ENCODE measurements around the gene ATP5F1E. TPM values are rescaled to one million over a fixed set of nuclear protein-coding genes. Genes with fewer than 3 reads are reported as not detected.

The ATP5F1E gene
- total and polyA plus RNA-seq, 10 of the 15 experiments (the other 5 are each of a cell fraction or from before 2014, with no cell fraction given), result 49.0 to 407 (median 117) TPM

DNA sequence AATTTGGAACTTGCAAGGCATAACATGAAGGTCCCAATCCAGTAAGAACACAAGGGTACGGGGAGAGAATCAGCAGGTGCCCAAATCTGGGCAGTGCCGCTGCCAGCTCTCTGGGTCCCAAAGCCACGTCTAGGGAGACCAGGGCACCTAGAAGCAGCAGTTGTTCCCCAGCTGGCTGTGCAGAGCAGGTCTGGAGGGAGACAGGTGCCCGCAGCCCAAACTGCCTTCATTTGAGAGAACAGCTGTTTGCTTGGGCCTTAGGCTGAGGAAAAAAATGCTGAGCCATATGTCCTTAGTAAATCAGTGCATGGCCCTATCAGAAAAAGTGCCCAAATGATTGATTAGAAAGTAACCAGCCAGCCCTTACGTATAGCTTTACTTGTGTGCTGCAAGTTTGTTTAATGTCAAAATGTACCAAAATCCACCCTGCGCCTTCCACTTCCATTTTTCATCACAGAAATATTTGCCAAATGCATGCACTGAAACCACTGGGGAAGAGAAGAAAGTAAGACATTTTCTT lies 19.6 kb upstream of the ATP5F1E start:
- Histone ChIP-seq H3K27me3 (replicated peaks in 1 of 2; ENCODE audit: control insufficient read depth in 2 of 2, insufficient read depth in 2 of 2, low read length in 1 of 2) (peaks cover 0 to 8% of the 10 kb centered on the region in 2 experiments; a peak in 2 of 4 replicates), H4K20me1 (ENCODE audit: control insufficient read depth, insufficient read depth) (no peaks in the 10 kb centered on the region), H3K27ac (ENCODE audit: control insufficient read depth, insufficient read depth) (no peak overlapping the region), H3K4me3 (no peak overlapping the region), H3K9ac (ENCODE audit: control insufficient read depth, insufficient read depth, low read length) (no peak overlapping the region), H3K36me3 (ENCODE audit: control insufficient read depth in 2 of 2, insufficient read depth in 2 of 2, low read length in 1 of 2) (no peaks in the 10 kb centered on the region), H2AFZ (ENCODE audit: control insufficient read depth, low read depth, low read length) (no peak overlapping the region), H3K4me2 (ENCODE audit: control insufficient read depth, insufficient read depth) (no peak overlapping the region), H3K9me3 (replicated peaks; ENCODE audit: control insufficient read depth, insufficient read depth, low read length) (no peaks in the 10 kb centered on the region), H3K79me2 (ENCODE audit: control insufficient read depth, insufficient read depth, low read length) (no peaks in the 10 kb centered on the region), H3K4me1 (ENCODE audit: control insufficient read depth, insufficient read depth, low read length) (no peaks in the 10 kb centered on the region)
- 55% methylated on average over 6 of the region's 6 CpGs for WGBS (ENCODE audit: insufficient coverage, insufficient replicate concordance, low lambda C conversion rate, missing lambda C conversion rate)
- intact Hi-C loops (cut with micrococcal nuclease; ENCODE audit: unreplicated experiment), result no loop called here
- no peak for TF ChIP-seq IKZF1 (conservative IDR thresholded peaks at IDR 0.05)
- TF ChIP-seq ZZZ3 (IDR thresholded peaks at IDR 0.05; ENCODE audit: control insufficient read depth, insufficient read length, low read depth), result no peak
- TF ChIP-seq, protein P1, sequence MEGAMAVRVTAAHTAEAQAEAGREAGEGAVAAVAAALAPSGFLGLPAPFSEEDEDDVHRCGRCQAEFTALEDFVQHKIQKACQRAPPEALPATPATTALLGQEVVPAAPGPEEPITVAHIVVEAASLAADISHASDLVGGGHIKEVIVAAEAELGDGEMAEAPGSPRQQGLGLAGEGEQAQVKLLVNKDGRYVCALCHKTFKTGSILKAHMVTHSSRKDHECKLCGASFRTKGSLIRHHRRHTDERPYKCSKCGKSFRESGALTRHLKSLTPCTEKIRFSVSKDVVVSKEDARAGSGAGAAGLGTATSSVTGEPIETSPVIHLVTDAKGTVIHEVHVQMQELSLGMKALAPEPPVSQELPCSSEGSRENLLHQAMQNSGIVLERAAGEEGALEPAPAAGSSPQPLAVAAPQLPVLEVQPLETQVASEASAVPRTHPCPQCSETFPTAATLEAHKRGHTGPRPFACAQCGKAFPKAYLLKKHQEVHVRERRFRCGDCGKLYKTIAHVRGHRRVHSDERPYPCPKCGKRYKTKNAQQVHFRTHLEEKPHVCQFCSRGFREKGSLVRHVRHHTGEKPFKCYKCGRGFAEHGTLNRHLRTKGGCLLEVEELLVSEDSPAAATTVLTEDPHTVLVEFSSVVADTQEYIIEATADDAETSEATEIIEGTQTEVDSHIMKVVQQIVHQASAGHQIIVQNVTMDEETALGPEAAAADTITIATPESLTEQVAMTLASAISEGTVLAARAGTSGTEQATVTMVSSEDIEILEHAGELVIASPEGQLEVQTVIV (IDR thresholded peaks at IDR 0.05; ENCODE audit: borderline replicate concordance, partially characterized antibody), result no peak
- TF ChIP-seq SREBF1 (IDR thresholded peaks at IDR 0.05; ENCODE audit: low read length), result no peak
- TF ChIP-seq SMC3 (IDR thresholded peaks at IDR 0.05; ENCODE audit: borderline replicate concordance, low read length), result no peak
- no peak for TF ChIP-seq SIN3A (IDR thresholded peaks at IDR 0.05; ENCODE audit: low read depth, low read length)
- TF ChIP-seq ZNF592 (IDR thresholded peaks at IDR 0.05), result no peak
- TF ChIP-seq, protein P2, sequence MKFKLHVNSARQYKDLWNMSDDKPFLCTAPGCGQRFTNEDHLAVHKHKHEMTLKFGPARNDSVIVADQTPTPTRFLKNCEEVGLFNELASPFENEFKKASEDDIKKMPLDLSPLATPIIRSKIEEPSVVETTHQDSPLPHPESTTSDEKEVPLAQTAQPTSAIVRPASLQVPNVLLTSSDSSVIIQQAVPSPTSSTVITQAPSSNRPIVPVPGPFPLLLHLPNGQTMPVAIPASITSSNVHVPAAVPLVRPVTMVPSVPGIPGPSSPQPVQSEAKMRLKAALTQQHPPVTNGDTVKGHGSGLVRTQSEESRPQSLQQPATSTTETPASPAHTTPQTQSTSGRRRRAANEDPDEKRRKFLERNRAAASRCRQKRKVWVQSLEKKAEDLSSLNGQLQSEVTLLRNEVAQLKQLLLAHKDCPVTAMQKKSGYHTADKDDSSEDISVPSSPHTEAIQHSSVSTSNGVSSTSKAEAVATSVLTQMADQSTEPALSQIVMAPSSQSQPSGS (IDR thresholded peaks at IDR 0.05; ENCODE audit: low read length), result no peak
- no peak for TF ChIP-seq STAT3 (IDR thresholded peaks at IDR 0.05; ENCODE audit: low read depth, low read length)
- TF ChIP-seq NBN (IDR thresholded peaks at IDR 0.05), result no peak
- TF ChIP-seq, protein P3, sequence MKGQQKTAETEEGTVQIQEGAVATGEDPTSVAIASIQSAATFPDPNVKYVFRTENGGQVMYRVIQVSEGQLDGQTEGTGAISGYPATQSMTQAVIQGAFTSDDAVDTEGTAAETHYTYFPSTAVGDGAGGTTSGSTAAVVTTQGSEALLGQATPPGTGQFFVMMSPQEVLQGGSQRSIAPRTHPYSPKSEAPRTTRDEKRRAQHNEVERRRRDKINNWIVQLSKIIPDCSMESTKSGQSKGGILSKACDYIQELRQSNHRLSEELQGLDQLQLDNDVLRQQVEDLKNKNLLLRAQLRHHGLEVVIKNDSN (IDR thresholded peaks at IDR 0.05; ENCODE audit: borderline replicate concordance, extremely low read length, insufficient read depth, low read depth, low read length), result no peak
- no peak for TF ChIP-seq KAT2A (conservative IDR thresholded peaks at IDR 0.05; ENCODE audit: control insufficient read depth, low read depth, low read length)
- no peak for TF ChIP-seq NFYA (IDR thresholded peaks at IDR 0.05; ENCODE audit: borderline replicate concordance, low read depth, low read length)
- TF ChIP-seq POLR2AphosphoS2 (IDR thresholded peaks at IDR 0.05; ENCODE audit: low read depth, low read length), result no peak
- DNase-seq (ENCODE audit: low read depth, low spot score), result no peak
- no peak for FAIRE-seq
- no peak for ATAC-seq
- ChIA-PET SMC1A (ENCODE audit: uncharacterized antibody, unreplicated experiment) (no interaction called here), RAD21 (ENCODE audit: unreplicated experiment) (no interaction called here), CTCF (interaction anchor here (0.6 to 1.0 kb wide), 2 partner anchors 21 to 157 kb away, joined by 3 read pairs; no protein-coding TSS in a partner anchor), POLR2A (interaction anchor here (1.7 kb wide), 1 partner anchor 9 kb away, joined by 4 read pairs; the partner anchor contains the start of gene PRELID3B)
- BruUV-seq (replicated peaks), result no TSS peak
- in situ Hi-C loops (cut with MboI), result no loop called here

All from GM12878 (cell line).